Tibial nerve (tissue), 4 donors: Measurements from ENCODE around the gene OR8J3. TPM values are rescaled to one million over a fixed set of nuclear protein-coding genes. Genes with fewer than 3 reads are reported as not detected.

Experiments used
- DNase-seq, 2 donors: peaks; one replicate each; pipeline ENCODE4 v3.0.0-alpha.2; 2019; ENCODE audit warnings: low spot score in 2 of 2
- H3K27ac ChIP-seq, 4 donors: fragments of 200-600 bp; sonication (generic) in 3 of 4; one replicate each; pipeline ENCODE4 v1.5.1; 2017 to 2019; ENCODE audit warnings: mild to moderate bottlenecking in 1 of 4
- H3K27me3 ChIP-seq, 2 donors: fragments of 200-600 bp; sonication (generic) in 1 of 2; one replicate each; pipeline versions ENCODE4 v1.5.1 to v1.6.0; 2017 to 2019
- H3K36me3 ChIP-seq, 3 donors: fragments of 200-600 bp; sonication (generic); one replicate each; pipeline ENCODE4 v1.5.1; 2018 to 2019
- H3K4me1 ChIP-seq, 4 donors: fragments of 200-600 bp; sonication (generic) in 3 of 4; one replicate each; pipeline ENCODE4 v1.5.1; 2017 to 2019
- H3K4me3 ChIP-seq, 4 donors: fragments of 200-600 bp; sonication (generic) in 3 of 4; one replicate each; pipeline ENCODE4 v1.5.1; 2017 to 2019; ENCODE audit warnings: mild to moderate bottlenecking in 1 of 4, moderate library complexity in 1 of 4
- H3K9me3 ChIP-seq, 4 donors: fragments of 200-600 bp; sonication (generic) in 3 of 4; one replicate each; pipeline ENCODE4 v1.5.1; 2017 to 2019
- EP300 ChIP-seq, 2 donors: sonication (generic); formaldehyde crosslinking; IDR thresholded peaks; one replicate each; pipeline ENCODE4 v1.6.1; 2017; ENCODE audit warnings: antibody characterized with exemption in 2 of 2, mild to moderate bottlenecking in 1 of 2
- POLR2A ChIP-seq, 2 donors: fragments of 450-650 bp; IDR thresholded peaks; one replicate each; pipeline ENCODE4 v1.6.1; 2017; ENCODE audit warnings: antibody characterized with exemption in 2 of 2, mild to moderate bottlenecking in 2 of 2, moderate library complexity in 2 of 2
- WGBS, 2 donors: methylation state at CpG; one replicate each; pipeline ENCODE4 v1.1.5; 2018; 5-methylcytosine and 5-hydroxymethylcytosine counted together
- small RNA-seq: library from RNA; depleted of rRNA; stranded (forward); fragments of <200 nt; gene quantifications from one replicate; pipeline ENCODE3, GENCODE V24; 2016
- total RNA-seq, 4 donors: library from RNA; depleted of rRNA; stranded (reverse); fragments of >200 nt; gene quantifications; one replicate each; pipeline ENCODE4 v1.1.0, GENCODE V29; 2016
- TF ChIP-seq, protein P1 (sequence below), 5 experiments: fragments of 200-600 bp in 3 of 5; fragments of 450-650 bp in 2 of 5; sonication (generic) in 3 of 5; IDR thresholded peaks; one replicate each; pipeline ENCODE4 v1.5.1; 2016 to 2019; ENCODE audit warnings: antibody characterized with exemption in 5 of 5, mild to moderate bottlenecking in 3 of 5, moderate library complexity in 2 of 5

The OR8J3 gene
- total RNA-seq, 4 donors from 2014 or later = not detected

DNA sequence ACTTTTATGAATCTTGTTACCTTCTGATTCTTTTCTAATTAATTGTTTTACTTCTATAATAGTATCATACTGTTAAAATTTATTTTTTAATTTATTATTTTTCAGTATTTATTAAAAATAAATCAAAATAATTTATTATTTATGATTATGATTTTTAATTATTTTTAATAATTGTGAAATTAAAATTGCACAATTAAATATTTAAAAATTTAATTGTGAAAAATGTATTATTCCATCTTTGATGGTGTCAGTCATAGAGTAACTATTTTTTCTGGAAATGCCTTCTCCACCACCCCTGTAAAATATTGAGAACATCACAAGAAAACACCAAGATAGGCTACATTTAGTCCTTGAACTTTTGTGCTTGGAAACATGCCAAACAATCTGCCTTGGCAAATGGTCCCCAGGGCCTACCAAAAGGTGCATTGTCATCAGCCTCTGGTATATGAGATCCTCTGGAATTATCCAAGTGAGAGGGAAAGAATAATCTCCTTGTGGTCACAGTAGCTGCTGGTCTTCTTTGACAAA, 36.7 kb downstream of the OR8J3 start, which contains the start of gene OR8H2:
Gene OR8H2 (plus strand): TSS at position 478 of the 528 bp plus-strand sequence. CDS start 1,356 bp downstream, outside the sequence.
- no peak within 1 kb of the TSS for H3K4me3 ChIP-seq
- DNase-seq = no peak
- H3K36me3 ChIP-seq = no peaks in the 10 kb centered on the region
- H3K9me3 ChIP-seq = no peaks in the 10 kb centered on the region
- H3K27ac ChIP-seq = no peak within 1 kb of the TSS
- H3K27me3 ChIP-seq = no peaks in the 10 kb centered on the region
- TF ChIP-seq POLR2A (IDR thresholded peaks at IDR 0.05) (no peak), EP300 (IDR thresholded peaks at IDR 0.05) (no peak)
- TF ChIP-seq, protein P1, sequence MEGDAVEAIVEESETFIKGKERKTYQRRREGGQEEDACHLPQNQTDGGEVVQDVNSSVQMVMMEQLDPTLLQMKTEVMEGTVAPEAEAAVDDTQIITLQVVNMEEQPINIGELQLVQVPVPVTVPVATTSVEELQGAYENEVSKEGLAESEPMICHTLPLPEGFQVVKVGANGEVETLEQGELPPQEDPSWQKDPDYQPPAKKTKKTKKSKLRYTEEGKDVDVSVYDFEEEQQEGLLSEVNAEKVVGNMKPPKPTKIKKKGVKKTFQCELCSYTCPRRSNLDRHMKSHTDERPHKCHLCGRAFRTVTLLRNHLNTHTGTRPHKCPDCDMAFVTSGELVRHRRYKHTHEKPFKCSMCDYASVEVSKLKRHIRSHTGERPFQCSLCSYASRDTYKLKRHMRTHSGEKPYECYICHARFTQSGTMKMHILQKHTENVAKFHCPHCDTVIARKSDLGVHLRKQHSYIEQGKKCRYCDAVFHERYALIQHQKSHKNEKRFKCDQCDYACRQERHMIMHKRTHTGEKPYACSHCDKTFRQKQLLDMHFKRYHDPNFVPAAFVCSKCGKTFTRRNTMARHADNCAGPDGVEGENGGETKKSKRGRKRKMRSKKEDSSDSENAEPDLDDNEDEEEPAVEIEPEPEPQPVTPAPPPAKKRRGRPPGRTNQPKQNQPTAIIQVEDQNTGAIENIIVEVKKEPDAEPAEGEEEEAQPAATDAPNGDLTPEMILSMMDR (IDR thresholded peaks at IDR 0.05) = no peak
- H3K4me1 ChIP-seq = no peaks in the 10 kb centered on the region

DNA sequence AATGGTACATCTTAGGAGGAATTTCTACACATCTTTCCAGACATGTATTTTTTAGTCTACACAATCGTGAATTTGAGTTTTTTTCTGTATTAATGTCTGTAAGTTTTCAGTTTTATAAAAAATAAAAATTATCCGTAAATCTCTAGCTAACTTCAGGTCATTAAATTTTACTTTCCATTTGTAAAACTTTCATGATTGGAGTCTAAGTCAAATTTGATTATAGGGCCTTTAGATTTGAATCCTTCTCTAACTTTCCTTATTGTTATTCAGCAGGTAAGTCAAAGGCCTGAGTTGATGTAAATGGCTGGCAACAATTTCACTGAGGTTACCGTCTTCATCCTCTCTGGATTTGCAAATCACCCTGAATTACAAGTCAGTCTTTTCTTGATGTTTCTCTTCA, 47.0 kb downstream of the OR8J3 start, which contains the start of gene OR8I2:
Gene OR8I2 (plus strand): TSS at position 301 of the 400 bp plus-strand sequence. CDS start 0 bp downstream, at position 301.
- DNase-seq = no peak
- no peaks in the 10 kb centered on the region for H3K4me1 ChIP-seq
- WGBS, 2 donors = 63 to 78% methylated on average over 3 of the region's 3 CpGs
- TF ChIP-seq, protein P1 (IDR thresholded peaks at IDR 0.05) = no peak
- TF ChIP-seq POLR2A (IDR thresholded peaks at IDR 0.05) (no peak), EP300 (IDR thresholded peaks at IDR 0.05) (no peak)
- H3K27ac ChIP-seq = no peak within 1 kb of the TSS
- H3K36me3 ChIP-seq = no peaks in the 10 kb centered on the region
- no peaks in the 10 kb centered on the region for H3K27me3 ChIP-seq
- H3K4me3 ChIP-seq = no peak within 1 kb of the TSS
- H3K9me3 ChIP-seq = no peaks in the 10 kb centered on the region

DNA sequence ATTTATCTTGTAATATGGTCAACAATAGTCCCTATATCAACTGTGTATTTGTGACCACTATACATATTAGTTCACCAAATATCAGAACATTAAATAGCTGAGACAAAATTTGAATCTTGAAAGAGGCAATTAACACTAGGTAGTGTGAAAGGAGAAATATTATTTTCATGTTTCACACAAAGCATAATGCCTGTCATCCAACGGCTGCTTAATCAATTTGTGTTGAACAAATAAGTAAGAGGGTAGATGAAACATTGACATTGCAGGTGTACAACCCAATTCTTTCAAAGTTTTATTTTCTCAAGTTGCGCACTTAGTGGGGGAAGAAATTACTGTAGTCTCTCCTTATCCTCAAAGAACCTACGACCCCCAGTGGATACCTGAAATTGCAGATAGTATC, 50.3 kb downstream of the OR8J3 start:
- no peak overlapping the region for H3K27ac ChIP-seq
- no peaks in the 10 kb centered on the region for H3K9me3 ChIP-seq
- no peaks in the 10 kb centered on the region for H3K36me3 ChIP-seq
- H3K4me3 ChIP-seq = no peak overlapping the region
- WGBS, 2 donors = 52 to 71% methylated on average over 3 of the region's 3 CpGs
- no peak for DNase-seq
- no peak for TF ChIP-seq POLR2A (IDR thresholded peaks at IDR 0.05)
- TF ChIP-seq, protein P1 (IDR thresholded peaks at IDR 0.05) = no peak
- no peak for TF ChIP-seq EP300 (IDR thresholded peaks at IDR 0.05)
- no peaks in the 10 kb centered on the region for H3K4me1 ChIP-seq
- H3K27me3 ChIP-seq = no peaks in the 10 kb centered on the region

Small RNA genes lying within 50 kb of the gene (small RNA-seq; reads per million reads assigned to genes)
- not detected for gene OR8I4P

Other genes starting within 250 kb of the OR8J3 start
- gene OR5W2, start 225.6 kb downstream of the OR8J3 start, total RNA-seq = not detected
- gene OR5I1, start 203.8 kb downstream of the OR8J3 start, total RNA-seq = not detected
- not detected for gene OR10AG1, start 170.3 kb downstream of the OR8J3 start, total RNA-seq
- not detected for gene OR5F1, start 145.6 kb downstream of the OR8J3 start, total RNA-seq
- not detected for gene OR5AS1, start 112.5 kb downstream of the OR8J3 start, total RNA-seq
- not detected for gene OR8I2, start 46.9 kb downstream of the OR8J3 start, total RNA-seq
- not detected for gene OR8H2, start 36.5 kb downstream of the OR8J3 start, total RNA-seq
- gene OR8H3, start 17.8 kb downstream of the OR8J3 start, total RNA-seq = not detected
- gene OR8K5, start 20.1 kb upstream of the OR8J3 start, total RNA-seq = not detected
- gene OR5J2, start 36.4 kb upstream of the OR8J3 start, total RNA-seq = not detected
- not detected for gene OR5T2, start 94.1 kb upstream of the OR8J3 start, total RNA-seq
- gene OR5T3, start 112.1 kb upstream of the OR8J3 start, total RNA-seq = not detected
- gene OR5T1, start 134.0 kb upstream of the OR8J3 start, total RNA-seq = not detected
- not detected for gene OR8H1, start 152.1 kb upstream of the OR8J3 start, total RNA-seq
- not detected for gene OR8K3, start 174.9 kb upstream of the OR8J3 start, total RNA-seq
- not detected for gene OR8K1, start 205.8 kb upstream of the OR8J3 start, total RNA-seq
- not detected for gene OR8J1, start 214.1 kb upstream of the OR8J3 start, total RNA-seq
- gene OR8U1, start 235.4 kb upstream of the OR8J3 start, total RNA-seq = not detected